ENCODE data around the gene CASP12.

DNA sequence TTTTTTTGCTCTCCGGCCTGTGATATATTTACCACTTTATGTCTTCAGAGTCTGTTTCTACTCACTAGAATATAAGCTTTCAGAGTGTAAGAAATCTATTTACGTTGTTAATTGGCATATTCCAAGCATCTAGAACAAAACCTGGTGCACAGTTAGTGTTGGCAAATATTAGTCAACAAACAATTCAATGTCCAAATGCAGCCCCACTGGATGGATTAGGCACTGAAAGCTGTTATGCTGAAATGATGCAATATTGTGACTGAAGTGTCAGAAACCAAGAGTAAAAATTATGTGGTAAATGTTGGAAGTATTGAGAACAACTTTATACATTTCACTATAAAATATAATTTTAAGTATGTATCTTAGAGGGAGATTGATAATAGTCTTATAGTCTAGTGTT lies 45.3 kb upstream of the CASP12 start:
- TF ChIP-seq, protein P1, sequence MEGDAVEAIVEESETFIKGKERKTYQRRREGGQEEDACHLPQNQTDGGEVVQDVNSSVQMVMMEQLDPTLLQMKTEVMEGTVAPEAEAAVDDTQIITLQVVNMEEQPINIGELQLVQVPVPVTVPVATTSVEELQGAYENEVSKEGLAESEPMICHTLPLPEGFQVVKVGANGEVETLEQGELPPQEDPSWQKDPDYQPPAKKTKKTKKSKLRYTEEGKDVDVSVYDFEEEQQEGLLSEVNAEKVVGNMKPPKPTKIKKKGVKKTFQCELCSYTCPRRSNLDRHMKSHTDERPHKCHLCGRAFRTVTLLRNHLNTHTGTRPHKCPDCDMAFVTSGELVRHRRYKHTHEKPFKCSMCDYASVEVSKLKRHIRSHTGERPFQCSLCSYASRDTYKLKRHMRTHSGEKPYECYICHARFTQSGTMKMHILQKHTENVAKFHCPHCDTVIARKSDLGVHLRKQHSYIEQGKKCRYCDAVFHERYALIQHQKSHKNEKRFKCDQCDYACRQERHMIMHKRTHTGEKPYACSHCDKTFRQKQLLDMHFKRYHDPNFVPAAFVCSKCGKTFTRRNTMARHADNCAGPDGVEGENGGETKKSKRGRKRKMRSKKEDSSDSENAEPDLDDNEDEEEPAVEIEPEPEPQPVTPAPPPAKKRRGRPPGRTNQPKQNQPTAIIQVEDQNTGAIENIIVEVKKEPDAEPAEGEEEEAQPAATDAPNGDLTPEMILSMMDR (conservative IDR thresholded peaks at IDR 0.05): no peak
- no peak for TF ChIP-seq EZH2 (IDR thresholded peaks at IDR 0.05; ENCODE audit: low read depth)
